Myometrial cell (primary cell): ENCODE data around the gene ADGRG4. TPM values are rescaled to one million over a fixed set of nuclear protein-coding genes. Genes with fewer than 3 reads are reported as not detected.

ENCODE experiments used
- total RNA-seq: library from RNA; depleted of rRNA; stranded (reverse); fragments of >200 nt; gene quantifications from 2 replicates; pipeline ENCODE4 v1.2.3, GENCODE V29; 2015

The ADGRG4 gene, protein sequence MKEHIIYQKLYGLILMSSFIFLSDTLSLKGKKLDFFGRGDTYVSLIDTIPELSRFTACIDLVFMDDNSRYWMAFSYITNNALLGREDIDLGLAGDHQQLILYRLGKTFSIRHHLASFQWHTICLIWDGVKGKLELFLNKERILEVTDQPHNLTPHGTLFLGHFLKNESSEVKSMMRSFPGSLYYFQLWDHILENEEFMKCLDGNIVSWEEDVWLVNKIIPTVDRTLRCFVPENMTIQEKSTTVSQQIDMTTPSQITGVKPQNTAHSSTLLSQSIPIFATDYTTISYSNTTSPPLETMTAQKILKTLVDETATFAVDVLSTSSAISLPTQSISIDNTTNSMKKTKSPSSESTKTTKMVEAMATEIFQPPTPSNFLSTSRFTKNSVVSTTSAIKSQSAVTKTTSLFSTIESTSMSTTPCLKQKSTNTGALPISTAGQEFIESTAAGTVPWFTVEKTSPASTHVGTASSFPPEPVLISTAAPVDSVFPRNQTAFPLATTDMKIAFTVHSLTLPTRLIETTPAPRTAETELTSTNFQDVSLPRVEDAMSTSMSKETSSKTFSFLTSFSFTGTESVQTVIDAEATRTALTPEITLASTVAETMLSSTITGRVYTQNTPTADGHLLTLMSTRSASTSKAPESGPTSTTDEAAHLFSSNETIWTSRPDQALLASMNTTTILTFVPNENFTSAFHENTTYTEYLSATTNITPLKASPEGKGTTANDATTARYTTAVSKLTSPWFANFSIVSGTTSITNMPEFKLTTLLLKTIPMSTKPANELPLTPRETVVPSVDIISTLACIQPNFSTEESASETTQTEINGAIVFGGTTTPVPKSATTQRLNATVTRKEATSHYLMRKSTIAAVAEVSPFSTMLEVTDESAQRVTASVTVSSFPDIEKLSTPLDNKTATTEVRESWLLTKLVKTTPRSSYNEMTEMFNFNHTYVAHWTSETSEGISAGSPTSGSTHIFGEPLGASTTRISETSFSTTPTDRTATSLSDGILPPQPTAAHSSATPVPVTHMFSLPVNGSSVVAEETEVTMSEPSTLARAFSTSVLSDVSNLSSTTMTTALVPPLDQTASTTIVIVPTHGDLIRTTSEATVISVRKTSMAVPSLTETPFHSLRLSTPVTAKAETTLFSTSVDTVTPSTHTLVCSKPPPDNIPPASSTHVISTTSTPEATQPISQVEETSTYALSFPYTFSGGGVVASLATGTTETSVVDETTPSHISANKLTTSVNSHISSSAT (N-terminal part only)
- not detected in 2 replicates for total RNA-seq

GRCh38 chrX:136300721-136301120, at the start of gene ADGRG4:
ADGRG4 (plus strand) TSS chrX:136300963; CDS start chrX:136308778, 7,815 bp downstream.

DNA sequence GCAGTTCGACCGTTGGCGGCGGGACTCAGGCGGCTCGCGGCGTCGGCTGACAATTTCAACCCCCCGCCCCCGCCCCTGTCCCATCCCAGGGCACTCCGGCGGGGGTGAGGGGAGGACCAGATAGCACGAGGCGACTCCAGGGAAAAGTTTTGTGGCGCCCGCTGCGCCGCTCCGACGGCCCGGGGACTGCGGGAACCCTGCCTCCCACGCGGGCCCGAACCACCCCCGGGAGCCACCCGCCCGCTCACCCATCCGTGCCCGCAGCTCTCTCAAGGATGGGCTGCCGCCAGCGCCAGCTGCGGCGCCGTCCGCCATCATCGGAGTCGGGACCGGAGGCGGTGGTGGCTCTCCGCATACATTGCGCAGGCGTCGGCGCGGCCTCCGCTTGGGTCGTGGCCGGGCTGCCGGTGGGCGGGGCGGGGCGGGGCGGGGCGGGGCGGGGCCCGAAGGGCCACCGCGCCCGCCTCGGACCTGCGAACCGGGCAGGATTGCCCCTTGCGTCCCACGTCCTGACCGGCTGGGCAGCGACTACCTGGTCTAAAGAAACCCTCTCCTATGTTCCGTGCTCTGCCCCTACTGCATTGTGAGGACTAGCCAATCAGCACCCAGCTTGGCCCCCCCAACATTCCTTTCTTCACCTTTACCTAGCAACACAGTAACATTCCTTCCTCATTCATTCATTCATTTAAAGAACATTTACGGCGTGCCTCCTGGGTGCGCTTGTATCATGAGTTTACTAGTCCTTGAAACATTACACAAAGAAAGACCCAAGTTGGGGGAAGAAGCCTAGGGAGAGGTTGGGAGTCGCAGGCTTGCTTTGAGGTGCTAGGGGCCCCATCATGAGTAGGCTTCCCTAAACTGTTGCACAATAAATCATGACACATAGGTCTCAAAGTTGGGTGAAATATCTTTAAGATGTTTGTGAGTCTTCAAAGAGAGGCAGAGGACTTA, 49.4 kb upstream of the ADGRG4 start, which contains the start of gene MAP7D3:
MAP7D3 (minus strand) TSS at position 360 of the 951 bp plus-strand sequence; CDS start at position 318, 42 bp downstream.

Other genes with a start within 250 kb of the ADGRG4 start
- gene FHL1, start 153.4 kb upstream of the ADGRG4 start, total RNA-seq, result 53.0 and 57.1 TPM in 2 replicates
- 8.4 and 12.8 TPM in 2 replicates for gene MAP7D3, start 49.6 kb upstream of the ADGRG4 start, total RNA-seq
- gene BRS3, start 187.0 kb downstream of the ADGRG4 start, total RNA-seq, result not detected in 2 replicates
- gene HTATSF1, start 196.6 kb downstream of the ADGRG4 start, total RNA-seq, result 39.5 and 44.1 TPM in 2 replicates
- not detected in 2 replicates for gene VGLL1, start 231.3 kb downstream of the ADGRG4 start, total RNA-seq